Stimulated activated CD4-positive, alpha-beta T cell treated with anti-CD3 and anti-CD28 coated beads, Interleukin-12 subunit alpha, Interleukin-12 subunit beta, amount 100 ng/mL, for 24 hours (primary cell): Measurements from ENCODE around the gene FAM161A.
A peak's percentile ranks its signal among the peaks of the same experiment; 100 is the strongest.
"Not testable (repeated sequence)": the region's sequence is repeated elsewhere in the genome, so short reads cannot be mapped to it uniquely, and the experiment has no call there.

Experiments used
- DNase-seq, 2 experiments: peaks; one replicate each; pipeline ENCODE4 v3.0.0-alpha.2; 2020; ENCODE audit warnings: low read depth in 2 of 2

Gene FAM161A, protein sequence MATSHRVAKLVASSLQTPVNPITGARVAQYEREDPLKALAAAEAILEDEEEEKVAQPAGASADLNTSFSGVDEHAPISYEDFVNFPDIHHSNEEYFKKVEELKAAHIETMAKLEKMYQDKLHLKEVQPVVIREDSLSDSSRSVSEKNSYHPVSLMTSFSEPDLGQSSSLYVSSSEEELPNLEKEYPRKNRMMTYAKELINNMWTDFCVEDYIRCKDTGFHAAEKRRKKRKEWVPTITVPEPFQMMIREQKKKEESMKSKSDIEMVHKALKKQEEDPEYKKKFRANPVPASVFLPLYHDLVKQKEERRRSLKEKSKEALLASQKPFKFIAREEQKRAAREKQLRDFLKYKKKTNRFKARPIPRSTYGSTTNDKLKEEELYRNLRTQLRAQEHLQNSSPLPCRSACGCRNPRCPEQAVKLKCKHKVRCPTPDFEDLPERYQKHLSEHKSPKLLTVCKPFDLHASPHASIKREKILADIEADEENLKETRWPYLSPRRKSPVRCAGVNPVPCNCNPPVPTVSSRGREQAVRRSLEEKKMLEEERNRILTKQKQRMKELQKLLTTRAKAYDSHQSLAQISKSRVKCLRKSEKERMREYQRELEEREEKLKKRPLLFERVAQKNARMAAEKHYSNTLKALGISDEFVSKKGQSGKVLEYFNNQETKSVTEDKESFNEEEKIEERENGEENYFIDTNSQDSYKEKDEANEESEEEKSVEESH

DNA sequence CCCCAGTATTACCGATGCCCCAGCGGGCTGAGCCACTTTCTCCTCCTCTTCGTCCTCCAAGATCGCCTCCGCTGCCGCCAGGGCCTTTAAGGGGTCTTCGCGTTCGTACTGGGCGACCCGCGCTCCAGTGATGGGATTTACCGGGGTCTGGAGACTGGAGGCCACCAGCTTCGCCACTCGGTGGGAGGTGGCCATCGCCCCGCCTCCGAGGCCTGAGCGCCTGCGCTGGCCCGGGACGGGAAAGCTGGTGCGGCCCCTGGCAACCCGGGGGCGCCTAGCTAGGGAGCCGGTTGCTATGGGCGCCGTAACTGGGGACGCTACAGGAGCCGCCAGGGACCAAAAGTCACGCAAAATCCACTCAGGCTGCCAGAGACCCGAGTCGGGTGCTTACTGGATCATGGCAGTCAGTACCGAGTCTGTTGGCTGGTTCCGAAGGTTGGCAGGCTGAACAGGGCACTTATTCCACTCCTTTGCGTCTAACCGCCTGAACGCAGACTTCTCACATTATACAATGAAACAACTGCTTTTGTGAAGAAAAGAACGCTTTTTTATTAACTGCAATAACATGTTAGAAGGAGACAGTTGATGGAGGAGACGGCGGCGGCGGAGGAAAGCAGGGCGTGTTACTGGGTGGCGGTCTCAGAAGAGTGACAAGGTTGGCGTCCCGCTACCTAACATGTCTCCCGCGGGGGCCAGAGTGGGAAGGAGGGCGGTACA lies at the start of gene FAM161A:
Gene FAM161A (minus strand): TSS at position 214 of the 717 bp plus-strand sequence. CDS start 19 bp downstream, at position 195.
- DNase-seq: peak; percentile 68 to 72

GRCh38 chr2:61900281-61900680 lies 46.4 kb upstream of the FAM161A start:
- no peak for DNase-seq

- no peak for DNase-seq
Measured at GRCh38 chr2:61898810-61899209, 45.0 kb upstream of the FAM161A start.

DNA sequence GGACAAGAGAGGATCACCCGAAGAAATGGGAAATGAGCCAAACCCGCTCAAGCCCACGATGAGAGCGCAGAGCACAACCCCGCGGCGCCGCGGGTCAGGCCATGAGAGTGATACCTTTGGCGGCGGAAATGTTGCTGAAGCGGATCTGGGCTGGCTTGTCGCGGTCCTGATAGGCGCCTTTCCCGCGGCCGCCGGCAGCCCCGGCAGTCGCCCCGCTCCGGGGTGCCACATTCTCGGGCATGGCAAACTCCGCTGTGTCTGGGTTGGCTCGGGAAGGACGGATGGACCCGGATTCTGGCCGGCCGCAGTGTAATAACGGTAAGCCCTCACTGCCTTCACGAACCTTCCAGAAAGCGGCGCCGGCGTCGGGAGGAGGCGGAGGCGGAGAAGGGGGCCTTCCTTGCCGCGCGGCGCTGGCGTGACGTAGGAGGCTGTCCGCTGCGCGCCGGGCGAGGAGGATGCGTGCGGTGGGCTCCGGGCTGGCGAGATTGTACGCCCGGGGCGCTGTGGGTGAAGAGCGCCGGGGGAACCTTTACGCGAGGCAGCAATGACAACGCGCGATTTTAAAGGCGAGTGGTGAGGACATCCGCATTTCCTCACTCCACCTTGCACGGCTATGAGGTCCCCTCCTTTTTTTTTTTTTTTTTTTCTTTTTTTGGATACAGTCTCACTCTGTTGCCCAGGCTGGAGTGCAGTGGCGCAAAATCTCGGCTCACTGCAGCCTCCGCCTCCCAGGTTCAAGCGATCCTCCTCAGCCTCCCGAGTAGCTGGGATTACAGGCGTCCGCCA lies 34.6 kb upstream of the FAM161A start, which contains the start of gene CCT4:
Gene CCT4 (minus strand): TSS at position 390 of the 789 bp plus-strand sequence. CDS start 149 bp downstream, at position 241.
- peak; percentile 83 to 84 for DNase-seq

GRCh38 chr2:61887717-61888266 lies 33.9 kb upstream of the FAM161A start:
- peak; percentile 6 to 31 for DNase-seq

DNA sequence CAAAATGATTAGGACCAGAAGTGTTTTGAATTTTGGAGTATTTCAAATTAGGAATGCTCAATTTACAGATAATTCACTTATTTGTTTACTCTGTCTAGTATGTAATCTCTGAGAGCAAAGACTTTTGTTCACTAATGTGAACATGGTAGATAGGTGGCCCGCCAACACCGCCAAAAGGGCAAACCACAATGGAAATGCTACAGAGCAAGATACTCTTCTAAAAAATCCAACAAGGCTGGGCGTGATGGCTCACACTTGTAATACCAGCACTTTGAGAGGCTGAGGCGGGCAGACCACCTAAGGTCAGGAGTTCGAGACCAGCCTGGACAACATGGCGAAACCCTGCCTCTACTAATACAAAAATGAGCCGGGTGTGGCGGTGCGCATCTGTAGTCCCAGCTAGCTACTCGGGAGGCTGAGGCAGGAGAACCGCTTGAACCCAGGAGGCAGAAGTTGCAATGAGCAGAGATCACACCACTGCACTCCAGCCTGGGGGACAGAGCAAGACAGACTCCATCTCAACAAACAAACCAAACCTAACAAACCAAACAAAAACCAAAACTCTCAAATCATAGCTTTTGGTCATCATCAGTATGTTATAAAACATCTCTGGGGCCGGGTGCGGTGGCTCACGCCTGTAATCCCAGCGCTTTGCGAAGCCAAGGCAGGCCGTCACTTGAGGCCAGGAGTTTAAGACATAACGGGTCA lies 32.2 kb upstream of the FAM161A start:
- no peak for DNase-seq

GRCh38 chr2:61882850-61883249 lies 29.0 kb upstream of the FAM161A start:
- no peak for DNase-seq

DNA sequence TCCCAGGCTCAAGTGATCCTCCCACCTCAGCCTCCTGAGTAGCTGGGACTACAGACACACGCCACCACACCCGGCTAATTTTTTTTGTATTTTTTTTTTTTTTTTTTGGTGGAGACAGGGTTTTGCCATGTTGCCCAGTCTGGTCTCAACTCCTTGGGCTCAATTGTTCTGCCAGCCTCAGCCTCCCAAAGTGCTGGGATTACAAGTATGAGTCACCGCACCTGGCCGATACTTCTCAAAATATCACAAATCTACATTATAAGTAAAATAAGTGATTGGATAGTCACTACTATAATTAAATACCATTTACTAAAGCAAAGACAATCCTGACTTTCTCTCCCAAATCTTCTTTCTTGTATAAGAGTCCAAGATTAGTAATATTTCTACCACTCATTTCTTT lies 25.5 kb upstream of the FAM161A start:
- DNase-seq: not testable (repeated sequence)

- no peak for DNase-seq
Measured at GRCh38 chr2:61878761-61879160, 24.9 kb upstream of the FAM161A start.

DNA sequence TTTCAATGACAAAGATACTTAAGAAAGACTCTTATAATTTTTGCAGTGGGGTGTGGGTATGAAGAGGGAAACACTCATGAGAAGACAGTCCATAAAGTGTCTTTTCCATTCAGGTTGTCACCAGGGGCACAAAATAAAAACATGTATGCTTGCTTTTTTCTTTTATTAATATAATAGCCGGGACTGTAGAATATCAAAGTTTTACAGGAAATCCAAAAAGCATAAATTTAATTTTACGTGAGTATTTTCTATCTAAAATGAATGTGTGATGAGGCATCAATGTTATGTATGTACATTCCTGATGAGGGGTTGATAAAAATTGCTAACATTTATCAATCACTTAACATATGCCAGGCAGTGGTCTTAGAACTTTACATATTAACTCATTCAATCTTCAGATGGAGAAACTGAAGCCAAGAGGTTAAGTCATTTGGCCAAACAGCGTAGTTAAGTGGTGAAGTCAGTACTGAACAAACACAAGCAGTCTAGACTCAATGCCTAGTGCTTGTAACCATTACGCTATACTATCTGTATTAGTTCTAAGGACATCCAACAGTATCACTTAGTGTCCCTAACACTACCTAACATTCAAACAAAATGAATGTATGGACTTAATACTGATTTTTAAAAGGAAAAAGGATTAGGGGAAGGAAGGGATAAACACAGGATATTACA lies 23.8 kb upstream of the FAM161A start:
- no peak for DNase-seq

DNA sequence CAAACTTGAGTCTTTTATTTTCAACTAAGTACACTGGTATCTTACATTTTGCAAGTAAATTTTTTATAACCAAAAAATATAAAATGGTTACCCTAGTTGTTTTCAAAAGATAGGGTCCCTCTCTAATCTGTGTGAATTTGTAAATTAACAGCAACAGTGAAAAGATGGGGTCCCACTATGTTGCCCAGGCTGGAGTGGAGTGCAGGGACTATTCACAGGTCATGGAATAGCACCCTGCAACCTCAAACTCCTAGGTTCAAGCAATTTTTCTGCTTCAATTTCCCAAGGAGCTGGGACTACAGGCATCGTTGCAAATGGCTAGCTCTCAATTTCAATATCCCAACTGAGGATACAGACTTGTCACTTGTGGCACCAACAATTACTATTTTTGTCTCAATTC lies 22.5 kb upstream of the FAM161A start:
- no peak for DNase-seq

- not testable (repeated sequence) for DNase-seq
Measured at GRCh38 chr2:61866482-61867089, 12.7 kb upstream of the FAM161A start.

GRCh38 chr2:61862085-61862484 lies 8.2 kb upstream of the FAM161A start:
- no peak for DNase-seq

DNA sequence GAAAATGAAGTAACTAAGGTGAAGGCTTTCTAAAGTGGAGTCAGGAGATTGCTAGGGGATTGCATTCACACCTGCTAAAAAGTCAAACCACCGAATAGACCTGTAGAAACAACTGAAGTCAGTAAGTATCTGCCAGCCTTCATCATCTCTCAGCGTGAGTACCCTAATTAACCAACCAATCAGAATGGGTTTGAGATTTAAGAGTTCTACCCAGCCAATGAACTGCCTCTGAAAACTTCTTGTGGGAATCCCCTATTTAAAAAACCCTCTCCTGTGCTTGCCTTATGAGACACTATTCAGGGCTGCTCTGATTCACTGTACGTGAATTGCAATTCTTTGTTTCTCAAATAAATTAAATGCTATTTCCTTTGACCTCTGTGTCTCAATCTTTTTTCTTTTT lies 3.4 kb upstream of the FAM161A start:
- no peak for DNase-seq

DNA sequence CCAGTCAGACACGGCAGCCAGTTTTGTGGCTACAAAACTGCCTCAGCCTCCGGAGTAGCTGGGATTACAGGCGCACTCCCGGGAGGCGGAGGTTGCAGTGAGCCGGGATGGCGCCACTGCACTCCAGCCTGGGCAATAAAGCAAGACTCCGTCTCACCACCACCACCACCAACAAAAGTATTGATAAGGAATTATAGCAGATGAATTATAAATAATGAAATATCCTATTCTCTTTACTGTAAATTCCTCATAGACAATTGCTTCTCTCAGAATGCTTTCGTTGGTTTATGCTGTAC lies 1.4 kb upstream of the FAM161A start:
- DNase-seq: no peak

DNA sequence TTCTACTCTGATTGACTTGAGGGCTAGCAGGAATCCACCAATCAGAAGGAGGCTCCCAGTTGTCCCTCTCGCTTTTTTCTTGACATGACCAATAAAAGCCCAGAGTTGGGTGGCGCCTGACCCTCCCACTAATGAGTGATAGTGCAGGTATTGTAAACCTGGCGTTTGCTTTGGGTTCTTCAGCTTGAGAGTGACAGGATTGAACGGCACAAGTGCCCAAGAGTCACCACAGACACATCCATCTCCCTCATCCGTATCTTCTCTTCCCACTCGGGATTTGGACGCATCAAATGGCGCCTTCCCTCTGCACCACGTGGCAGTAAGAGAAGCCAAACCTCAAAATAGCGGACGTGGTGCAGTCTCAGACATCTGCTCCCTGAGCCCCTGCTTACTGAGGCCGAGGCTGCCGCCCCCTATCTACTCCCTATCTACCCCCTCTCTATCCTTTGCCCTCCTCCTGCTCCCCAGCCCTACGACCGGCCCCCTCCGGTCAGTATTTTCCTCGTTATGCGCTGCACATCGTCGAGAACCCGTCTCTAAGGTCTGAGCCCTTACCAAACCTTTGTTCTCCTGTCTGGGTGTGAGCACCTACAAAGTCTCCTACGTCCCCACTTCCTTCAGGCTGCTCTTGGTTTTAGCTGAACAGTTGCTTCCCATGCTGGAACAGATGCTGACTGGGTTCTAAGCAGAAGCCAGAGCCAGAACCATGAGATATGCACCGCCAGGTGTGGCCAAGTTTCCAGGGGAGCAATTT lies 881 bp upstream of the FAM161A start:
- peak; percentile 73 to 82 for DNase-seq

GRCh38 chr2:61853086-61853846 lies 594 bp downstream of the FAM161A start:
- DNase-seq: peak in 1 of 2 experiments; percentile 48

DNA sequence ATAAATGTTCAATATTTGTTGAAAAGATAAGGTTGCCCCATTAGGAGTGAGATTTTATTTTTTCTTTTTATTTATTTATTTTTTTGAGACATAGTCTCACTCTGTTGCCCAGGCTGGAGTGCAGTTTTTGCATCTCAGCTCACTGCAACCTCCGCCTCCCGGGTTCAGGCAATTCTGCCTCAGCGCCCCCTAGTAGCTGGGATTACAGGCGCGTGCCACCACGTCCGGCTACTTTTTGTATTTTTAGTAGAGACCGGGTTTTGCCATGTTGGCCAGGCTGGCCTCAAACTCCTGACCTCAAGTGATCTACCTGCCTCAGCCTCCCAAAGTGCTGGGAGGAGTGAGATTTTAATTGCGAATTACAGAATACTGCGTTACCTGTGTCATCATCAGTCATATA lies 2.6 kb downstream of the FAM161A start:
- DNase-seq: not testable (repeated sequence)
